Gastrocnemius medialis (tissue), 4 donors: ENCODE data around the gene ATP9B.

Experiments
- POLR2A ChIP-seq, 2 donors: fragments of 450-650 bp; IDR thresholded peaks; one replicate each; pipeline ENCODE4 v1.6.1; 2017; ENCODE audit warnings: antibody characterized with exemption in 2 of 2, mild to moderate bottlenecking in 2 of 2, moderate library complexity in 2 of 2
- TF ChIP-seq, protein P1 (sequence below), 5 experiments: fragments of 450-650 bp in 3 of 5; fragments of 200-600 bp in 2 of 5; sonication (generic) in 2 of 5; IDR thresholded peaks in 4 of 5; conservative IDR thresholded peaks in 1 of 5; 1 replicate in 4 of 5; 2 replicates in 1 of 5; pipeline ENCODE4 v1.5.1; 2016 to 2019; ENCODE audit warnings: antibody characterized with exemption in 5 of 5, mild to moderate bottlenecking in 3 of 5, moderate library complexity in 3 of 5

GRCh38 chr18:79410171-79410641, 341.0 kb downstream of the ATP9B start:
- TF ChIP-seq POLR2A (IDR thresholded peaks at IDR 0.05) = no peak
- TF ChIP-seq, protein P1, sequence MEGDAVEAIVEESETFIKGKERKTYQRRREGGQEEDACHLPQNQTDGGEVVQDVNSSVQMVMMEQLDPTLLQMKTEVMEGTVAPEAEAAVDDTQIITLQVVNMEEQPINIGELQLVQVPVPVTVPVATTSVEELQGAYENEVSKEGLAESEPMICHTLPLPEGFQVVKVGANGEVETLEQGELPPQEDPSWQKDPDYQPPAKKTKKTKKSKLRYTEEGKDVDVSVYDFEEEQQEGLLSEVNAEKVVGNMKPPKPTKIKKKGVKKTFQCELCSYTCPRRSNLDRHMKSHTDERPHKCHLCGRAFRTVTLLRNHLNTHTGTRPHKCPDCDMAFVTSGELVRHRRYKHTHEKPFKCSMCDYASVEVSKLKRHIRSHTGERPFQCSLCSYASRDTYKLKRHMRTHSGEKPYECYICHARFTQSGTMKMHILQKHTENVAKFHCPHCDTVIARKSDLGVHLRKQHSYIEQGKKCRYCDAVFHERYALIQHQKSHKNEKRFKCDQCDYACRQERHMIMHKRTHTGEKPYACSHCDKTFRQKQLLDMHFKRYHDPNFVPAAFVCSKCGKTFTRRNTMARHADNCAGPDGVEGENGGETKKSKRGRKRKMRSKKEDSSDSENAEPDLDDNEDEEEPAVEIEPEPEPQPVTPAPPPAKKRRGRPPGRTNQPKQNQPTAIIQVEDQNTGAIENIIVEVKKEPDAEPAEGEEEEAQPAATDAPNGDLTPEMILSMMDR (IDR thresholded peaks at IDR 0.05 in 4 of 5, conservative IDR thresholded peaks at IDR 0.05 in 1 of 5) = no peak
